PC-9 (cell line): ENCODE data around the gene CHEK2. TPM values are rescaled to one million over a fixed set of nuclear protein-coding genes. Genes with fewer than 3 reads are reported as not detected.
"Not testable (repeated sequence)": the region's sequence is repeated elsewhere in the genome, so short reads cannot be mapped to it uniquely, and the experiment has no call there.

Source experiments
- BruUV-seq: library from RNA; stranded (reverse); fragments of 400-500 nt; replicated peaks from 2 replicates; lab custom pipeline; 2021; lab: Mats Ljungman, UMichigan
- CTCF ChIA-PET: fragments of 300-600 bp; sonication (Branson Sonifier 250); formaldehyde crosslinking; loops from one replicate; lab custom pipeline; 2022; ENCODE audit warnings: antibody characterized with exemption; lab: Charles Lee
- POLR2A ChIA-PET: fragments of 300-600 bp; sonication (Branson Sonifier 250); formaldehyde crosslinking; loops from one replicate; lab custom pipeline; 2022; ENCODE audit warnings: antibody characterized with exemption; ENCODE audit not compliant: unreplicated experiment; lab: Charles Lee
- DNase-seq, 2 experiments: peaks; one replicate each; pipeline versions ENCODE4 v3.0.0 to v3.0.0-alpha.2; 2015 to 2022; ENCODE audit warnings: mixed read lengths in 1 of 2
- H2AFZ ChIP-seq: fragments of 200-600 bp; sonication (generic); 2 replicates; pipeline ENCODE4 v1.8.1; 2017; ENCODE audit warnings: antibody characterized with exemption
- H3F3A ChIP-seq: fragments of 200-600 bp; sonication (generic); 2 replicates; pipeline ENCODE4 v1.8.1; 2017; ENCODE audit warnings: antibody characterized with exemption, mild to moderate bottlenecking, low read depth; ENCODE audit not compliant: insufficient read depth
- H3K27ac ChIP-seq: fragments of 200-600 bp; sonication (generic); 2 replicates; pipeline ENCODE4 v1.6.1; 2016; ENCODE audit warnings: mixed run types
- H3K27me3 ChIP-seq: fragments of 200-600 bp; sonication (generic); 2 replicates; pipeline ENCODE4 v1.6.1; 2016; ENCODE audit warnings: low read depth, mixed run types; ENCODE audit not compliant: insufficient read depth
- H3K36me3 ChIP-seq: fragments of 200-600 bp; sonication (generic); 2 replicates; pipeline ENCODE4 v1.6.1; 2016; ENCODE audit warnings: low read depth, mixed run types
- H3K4me1 ChIP-seq: fragments of 200-600 bp; sonication (generic); replicated peaks from 2 replicates; pipeline ENCODE4 v1.6.1; 2016; ENCODE audit warnings: mixed run types; ENCODE audit not compliant: insufficient read depth
- H3K4me2 ChIP-seq: fragments of 200-600 bp; sonication (generic); 2 replicates; pipeline ENCODE4 v1.6.1; 2017; ENCODE audit warnings: mixed run types
- H3K4me3 ChIP-seq: fragments of 200-600 bp; sonication (generic); 2 replicates; pipeline ENCODE4 v1.6.1; 2016; ENCODE audit warnings: mixed run types
- H3K79me2 ChIP-seq: fragments of 200-600 bp; sonication (generic); 2 replicates; pipeline ENCODE4 v1.6.1; 2017; ENCODE audit warnings: low read depth, mixed run types
- H3K9me2 ChIP-seq: fragments of 200-600 bp; sonication (generic); 2 replicates; pipeline ENCODE4 v1.8.1; 2017; ENCODE audit warnings: mild to moderate bottlenecking; ENCODE audit not compliant: insufficient read depth
- H3K9me3 ChIP-seq: fragments of 200-600 bp; sonication (generic); 2 replicates; pipeline ENCODE4 v1.8.1; 2016; ENCODE audit warnings: low read depth; ENCODE audit not compliant: insufficient read depth
- H4K20me1 ChIP-seq: fragments of 200-600 bp; sonication (generic); 2 replicates; pipeline ENCODE4 v1.8.1; 2017; ENCODE audit not compliant: insufficient read depth
- EZH2 ChIP-seq: fragments of 200-600 bp; sonication (generic); IDR thresholded peaks from 2 replicates; pipeline ENCODE4 v1.8.0; 2017; ENCODE audit warnings: antibody characterized with exemption, low read depth
- intact Hi-C: fragments of 100-400 bp; cut with micrococcal nuclease; formaldehyde crosslinking; loops from one replicate; pipeline ENCODE4 v1.10.0; 2022; ENCODE audit not compliant: unreplicated experiment
- total RNA-seq: library from RNA; stranded (reverse); gene quantifications from 2 replicates; pipeline ENCODE4 v1.2.3, GENCODE V29; 2021
- TF ChIP-seq, protein P1 (sequence below): fragments of 200-600 bp; sonication (generic); conservative IDR thresholded peaks from 2 replicates; pipeline ENCODE4 v1.6.1; 2017; ENCODE audit warnings: mixed run types, antibody characterized with exemption, mild to moderate bottlenecking, moderate library complexity

Gene CHEK2
- total RNA-seq, 1 experiment from 2014 or later = 32.8 TPM

GRCh38 chr22:28679611-28680287, 61.9 kb downstream of the CHEK2 start, which contains the start of gene TTC28:
Gene TTC28, minus strand, starts transcription at chr22:28679840. Its CDS starts 117 bp downstream, at chr22:28679723.
- not testable (repeated sequence) for H3K27ac ChIP-seq

GRCh38 chr22:28678778-28679610, 62.6 kb downstream of the CHEK2 start:
- Histone ChIP-seq H3F3A (peaks cover 16% of the 10 kb centered on the region; the same call in 1 of the 2 replicates), H3K4me3 (peak overlapping the region; percentile 38; the same call in 1 of the 2 replicates), H3K4me2 (peak overlapping the region; percentile 10; the same call in 1 of the 2 replicates)
- H3K9me3 ChIP-seq, H3K27me3 ChIP-seq, H4K20me1 ChIP-seq, intact Hi-C loops, H3K4me1 ChIP-seq, DNase-seq, H3K27ac ChIP-seq, H2AFZ ChIP-seq, POLR2A ChIA-PET, CTCF ChIA-PET, H3K79me2 ChIP-seq, H3K9me2 ChIP-seq, BruUV-seq, H3K36me3 ChIP-seq: not testable (repeated sequence)

More at GRCh38 chr22:28679611-28680287, 61.9 kb downstream of the CHEK2 start, which contains the start of gene TTC28:
- H3K4me3 ChIP-seq = peak within 1 kb of the TSS; percentile 38; the same call in 1 of the 2 replicates
- DNase-seq = peak in 1 of 2 experiments; percentile 39
- H3K9me3 ChIP-seq, H3K36me3 ChIP-seq, H2AFZ ChIP-seq, BruUV-seq, H3K27me3 ChIP-seq, H3K9me2 ChIP-seq, POLR2A ChIA-PET, CTCF ChIA-PET, H3K79me2 ChIP-seq, H3K4me1 ChIP-seq, H4K20me1 ChIP-seq, intact Hi-C loops: not testable (repeated sequence)
- peak within 1 kb of the TSS; percentile 18; the same call in 1 of the 2 replicates for H3K4me2 ChIP-seq
- peaks cover 11% of the 10 kb centered on the region; the same call in 1 of the 2 replicates for H3F3A ChIP-seq

GRCh38 chr22:28678170-28678569, 63.5 kb downstream of the CHEK2 start:
- H3K27me3 ChIP-seq, H2AFZ ChIP-seq, H4K20me1 ChIP-seq, H3K9me3 ChIP-seq, CTCF ChIA-PET, H3K79me2 ChIP-seq, DNase-seq, H3K27ac ChIP-seq, POLR2A ChIA-PET, H3K36me3 ChIP-seq, H3K4me3 ChIP-seq, H3K9me2 ChIP-seq, BruUV-seq, H3K4me2 ChIP-seq, intact Hi-C loops: not testable (repeated sequence)
- peaks cover 17% of the 10 kb centered on the region; the same call in 1 of the 2 replicates for H3F3A ChIP-seq
- H3K4me1 ChIP-seq = peaks cover 16% of the 10 kb centered on the region

DNA sequence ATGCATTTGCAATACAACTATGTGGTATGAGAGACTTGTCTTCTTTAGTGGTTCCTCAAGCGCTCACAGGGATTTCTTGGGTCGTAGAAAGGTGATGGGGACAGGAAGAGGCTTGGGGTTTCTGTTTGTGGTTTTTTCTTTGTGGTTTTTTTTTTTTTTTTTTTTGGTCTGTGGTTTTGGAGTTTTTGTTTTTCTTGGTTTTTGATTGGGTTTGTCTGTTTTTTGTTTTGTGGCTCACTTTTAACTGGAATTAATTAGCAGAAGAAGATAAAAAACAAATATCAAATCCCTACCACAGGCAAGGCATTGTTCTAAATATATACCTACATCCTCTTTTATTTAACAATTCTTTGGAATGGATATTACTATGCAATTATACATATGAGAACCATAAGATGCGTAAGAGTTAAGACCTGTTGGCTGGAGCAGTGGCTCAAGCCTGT, 67.5 kb downstream of the CHEK2 start:
- Histone ChIP-seq H3K36me3 (no peaks in the 10 kb centered on the region), H3K79me2 (no peaks in the 10 kb centered on the region)

More for the DNA sequence above, 67.5 kb downstream of the CHEK2 start:
- Histone ChIP-seq H4K20me1 (no peaks in the 10 kb centered on the region), H3K27me3 (no peaks in the 10 kb centered on the region), H3K4me3 (no peak overlapping the region), H3K4me1 (peaks cover 12% of the 10 kb centered on the region), H3K27ac (no peak overlapping the region), H3K9me2 (no peaks in the 10 kb centered on the region), H3K9me3 (no peaks in the 10 kb centered on the region; the same call in 1 of the 2 replicates), H3F3A (peaks cover 6% of the 10 kb centered on the region; the same call in 1 of the 2 replicates), H2AFZ (no peak overlapping the region), H3K4me2 (0 out of 2 replicates have a peak overlapping the region, but pooled peaks have one; percentile 0)
- CTCF ChIA-PET = no interaction called here
- intact Hi-C loops = no loop called here
- TF ChIP-seq, protein P1, sequence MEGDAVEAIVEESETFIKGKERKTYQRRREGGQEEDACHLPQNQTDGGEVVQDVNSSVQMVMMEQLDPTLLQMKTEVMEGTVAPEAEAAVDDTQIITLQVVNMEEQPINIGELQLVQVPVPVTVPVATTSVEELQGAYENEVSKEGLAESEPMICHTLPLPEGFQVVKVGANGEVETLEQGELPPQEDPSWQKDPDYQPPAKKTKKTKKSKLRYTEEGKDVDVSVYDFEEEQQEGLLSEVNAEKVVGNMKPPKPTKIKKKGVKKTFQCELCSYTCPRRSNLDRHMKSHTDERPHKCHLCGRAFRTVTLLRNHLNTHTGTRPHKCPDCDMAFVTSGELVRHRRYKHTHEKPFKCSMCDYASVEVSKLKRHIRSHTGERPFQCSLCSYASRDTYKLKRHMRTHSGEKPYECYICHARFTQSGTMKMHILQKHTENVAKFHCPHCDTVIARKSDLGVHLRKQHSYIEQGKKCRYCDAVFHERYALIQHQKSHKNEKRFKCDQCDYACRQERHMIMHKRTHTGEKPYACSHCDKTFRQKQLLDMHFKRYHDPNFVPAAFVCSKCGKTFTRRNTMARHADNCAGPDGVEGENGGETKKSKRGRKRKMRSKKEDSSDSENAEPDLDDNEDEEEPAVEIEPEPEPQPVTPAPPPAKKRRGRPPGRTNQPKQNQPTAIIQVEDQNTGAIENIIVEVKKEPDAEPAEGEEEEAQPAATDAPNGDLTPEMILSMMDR = no peak
- TF ChIP-seq EZH2 = no peak
- no TSS peak for BruUV-seq
- POLR2A ChIA-PET = interaction anchor here (0.6 kb wide), 1 partner anchor 209 kb away, joined by 6 read pairs; no protein-coding TSS in a partner anchor
- peak; percentile 17 to 52 for DNase-seq
